T-helper 9 cell (primary cell): ENCODE data around the gene MARCHF11.

Experiments
- DNase-seq: peaks from one replicate; pipeline ENCODE4 v3.0.0-alpha.2; 2020

The MARCHF11 gene

GRCh38 chr5:16049761-16050160, 129.8 kb downstream of the MARCHF11 start:
- DNase-seq: no peak

DNA sequence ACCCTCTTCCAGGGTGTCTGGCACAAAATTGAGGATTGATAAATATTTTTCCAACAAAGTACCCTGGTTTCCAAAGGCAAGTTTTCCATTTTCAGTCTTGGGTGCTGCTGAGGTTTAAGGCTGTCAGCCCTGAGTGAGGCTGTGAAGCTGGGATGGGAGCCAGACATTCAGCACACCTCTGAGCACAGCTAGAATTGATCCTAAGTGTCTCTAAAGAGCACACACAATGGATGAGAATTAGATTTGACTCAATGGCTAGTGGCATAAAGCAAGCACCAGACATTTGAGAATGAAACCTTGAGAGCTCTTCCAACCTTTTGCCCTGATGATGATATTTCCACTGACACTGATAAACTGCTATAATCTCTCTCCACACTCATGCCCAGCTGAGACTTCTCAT, 131.5 kb downstream of the MARCHF11 start:
- no peak for DNase-seq

- DNase-seq: no peak
Measured at GRCh38 chr5:16043349-16043965, 136.1 kb downstream of the MARCHF11 start.

- no peak for DNase-seq
Measured at GRCh38 chr5:16037121-16037845, 142.3 kb downstream of the MARCHF11 start.

DNA sequence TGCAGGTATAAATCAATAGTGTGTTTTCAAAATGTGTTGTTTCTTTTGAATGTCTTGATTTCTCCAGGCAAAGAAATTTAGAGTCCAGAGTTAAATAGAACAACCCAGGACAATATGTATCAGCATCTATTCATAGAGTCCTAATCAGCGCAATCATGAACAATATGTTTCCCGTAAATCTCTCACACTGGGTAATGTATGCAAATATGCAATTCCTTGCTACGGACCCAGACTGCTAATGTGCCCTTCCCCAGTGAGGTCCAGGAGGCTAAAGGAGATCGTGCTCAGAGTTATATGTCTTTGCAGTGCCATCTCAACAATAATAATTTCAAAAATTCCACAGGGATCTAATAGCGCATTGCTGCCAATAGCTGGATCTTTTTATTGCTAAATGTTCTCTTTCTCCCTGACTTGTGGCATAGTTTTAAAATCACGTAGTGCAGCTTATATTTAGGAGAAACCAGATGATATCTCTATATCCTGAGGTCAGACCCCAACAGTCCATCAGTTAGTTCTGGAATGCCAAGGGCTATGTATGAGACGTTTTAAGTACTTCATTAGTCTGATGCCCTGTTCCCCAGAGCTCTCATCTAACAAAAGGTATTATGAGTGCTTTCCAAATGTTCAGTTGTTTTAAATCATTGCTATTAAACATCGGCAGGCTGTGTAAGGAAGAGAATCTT, 145.1 kb downstream of the MARCHF11 start:
- DNase-seq: no peak

- no peak for DNase-seq
Measured at GRCh38 chr5:16033187-16033925, 146.2 kb downstream of the MARCHF11 start.

DNA sequence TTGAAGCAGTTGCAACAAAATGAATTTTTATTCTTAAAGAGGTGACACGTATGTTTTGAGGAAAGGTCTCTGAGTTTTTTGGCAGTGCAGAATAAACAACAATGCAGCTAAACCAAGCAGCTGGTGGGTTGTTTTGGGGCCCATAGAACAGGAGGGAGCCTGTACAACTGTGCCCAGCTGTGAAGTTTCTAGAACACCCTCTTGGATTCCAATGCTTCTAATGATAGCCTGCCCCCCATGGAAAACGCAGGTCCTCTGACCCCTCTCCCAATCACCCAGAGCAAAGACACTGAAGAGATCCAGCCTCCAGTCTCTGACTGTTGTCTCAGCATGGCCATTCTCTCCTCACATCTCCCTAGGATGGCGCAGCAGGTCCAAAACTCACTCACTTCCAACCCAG, 150.9 kb downstream of the MARCHF11 start:
- no peak for DNase-seq

DNA sequence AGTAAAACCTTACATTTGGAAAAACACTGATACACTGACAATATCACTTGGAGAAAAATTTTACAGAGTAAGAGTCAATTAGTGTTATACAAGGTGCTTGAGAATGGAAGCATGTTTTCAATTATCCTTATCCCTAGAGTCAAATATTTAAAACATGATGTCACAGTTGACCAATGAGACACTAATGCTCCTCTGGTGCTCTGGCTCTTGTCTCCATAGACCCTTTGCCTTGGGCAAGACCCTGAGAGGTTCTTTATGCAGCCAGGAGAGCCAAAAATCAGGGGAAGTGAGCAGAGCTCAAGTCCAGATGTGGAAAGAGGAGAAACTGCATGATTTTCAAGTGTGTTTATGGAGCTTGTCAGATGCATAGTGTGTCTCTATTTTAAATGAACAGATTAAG, 153.9 kb downstream of the MARCHF11 start:
- DNase-seq: no peak

DNA sequence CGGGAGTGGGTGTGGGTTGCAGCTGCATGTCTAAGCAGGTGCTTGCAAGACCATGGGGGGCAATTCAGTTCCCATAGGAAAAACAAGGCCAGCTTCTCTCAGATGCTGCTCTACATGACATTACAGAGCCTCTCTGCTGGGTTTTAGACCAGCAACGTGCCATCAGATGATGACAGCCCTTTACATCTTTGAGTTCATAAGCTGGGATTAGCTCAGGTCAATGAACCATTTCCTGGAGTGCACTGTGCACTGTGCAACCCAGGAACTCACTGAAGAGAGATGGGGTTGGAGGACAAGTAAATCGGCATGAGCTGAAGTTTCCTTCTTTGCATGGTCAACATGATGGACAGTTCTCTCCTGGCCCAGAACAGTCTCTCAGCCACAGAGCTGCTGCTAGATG, 160.6 kb downstream of the MARCHF11 start:
- DNase-seq: no peak

DNA sequence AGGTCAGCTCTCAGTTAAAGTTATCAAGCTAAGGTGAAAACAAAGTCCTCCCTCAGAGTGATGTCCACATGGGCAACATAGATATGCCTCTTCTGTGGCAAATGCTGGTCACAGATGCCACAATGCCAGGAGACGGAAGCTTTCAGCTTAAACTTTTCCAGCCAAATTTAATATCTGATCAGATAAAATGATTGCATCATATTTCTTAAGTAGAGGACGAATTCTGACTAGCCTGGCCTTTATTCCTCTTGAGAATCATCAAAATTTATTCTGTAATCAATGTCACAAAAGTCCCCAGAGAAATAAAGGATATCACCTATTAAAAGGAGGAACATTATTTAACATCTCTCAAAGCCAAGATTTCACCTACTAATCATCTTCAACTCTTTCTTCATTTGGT, 161.9 kb downstream of the MARCHF11 start:
- DNase-seq: no peak
